Measurements from ENCODE around the gene PNMA8A. TPM values are rescaled to one million over a fixed set of nuclear protein-coding genes. Genes with fewer than 3 reads are reported as not detected.

PNMA8A gene, protein sequence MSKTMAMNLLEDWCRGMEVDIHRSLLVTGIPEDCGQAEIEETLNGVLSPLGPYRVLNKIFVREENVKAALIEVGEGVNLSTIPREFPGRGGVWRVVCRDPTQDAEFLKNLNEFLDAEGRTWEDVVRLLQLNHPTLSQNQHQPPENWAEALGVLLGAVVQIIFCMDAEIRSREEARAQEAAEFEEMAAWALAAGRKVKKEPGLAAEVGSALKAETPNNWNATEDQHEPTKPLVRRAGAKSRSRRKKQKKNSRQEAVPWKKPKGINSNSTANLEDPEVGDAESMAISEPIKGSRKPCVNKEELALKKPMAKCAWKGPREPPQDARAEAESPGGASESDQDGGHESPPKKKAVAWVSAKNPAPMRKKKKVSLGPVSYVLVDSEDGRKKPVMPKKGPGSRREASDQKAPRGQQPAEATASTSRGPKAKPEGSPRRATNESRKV
- total RNA-seq (2021; fragmentation: NEBNext Ultra II Directional; extraction: Animal tissue kit (Norgen Biotek cat#: 25700)) (21.6 and 22.8 TPM in 2 replicates), polyA plus RNA-seq (2011; rRNA removed) (9.2 and 10.0 TPM in 2 replicates), polyA minus RNA-seq (2011; rRNA and poly(A)+ RNA removed) (12.3 and 19.4 TPM in 2 replicates)
- polyA plus RNA-seq (2011; cell fraction: cytosol; rRNA removed): 17.7 TPM
- polyA plus RNA-seq (2011; cell fraction: nucleus; rRNA removed): 10.5 TPM
- 18.2 to 23.5 TPM (median 22.2 TPM) in 4 replicates for polyA plus RNA-seq (2012, experiment 1 of 2)
- 5.2 TPM for polyA plus RNA-seq (2012, experiment 2 of 2)
- 13.0 TPM for polyA plus RNA-seq (2013, experiment 1 of 2)
- polyA plus RNA-seq (2013, experiment 2 of 2): 14.5 TPM
- polyA minus RNA-seq (2011; cell fraction: cytosol; rRNA and poly(A)+ RNA removed): 8.4 TPM
- 7.3 TPM for polyA minus RNA-seq (2011; cell fraction: nucleus; rRNA and poly(A)+ RNA removed)
- long read RNA-seq, experiment 1, partial matches to known transcripts: 8 of 21 reads
- long read RNA-seq, experiment 1, other reads (novel, unspliced or antisense): 12 of 21 reads
- long read RNA-seq, experiment 2, transcript PNMA8A-201 (3 exons, 3,689 nt): major isoform, 6 of 8 reads
- long read RNA-seq, experiment 2, partial matches to known transcripts: 2 of 8 reads
- long read RNA-seq, experiment 2, other reads (novel, unspliced or antisense): 0 of 8 reads

DNA sequence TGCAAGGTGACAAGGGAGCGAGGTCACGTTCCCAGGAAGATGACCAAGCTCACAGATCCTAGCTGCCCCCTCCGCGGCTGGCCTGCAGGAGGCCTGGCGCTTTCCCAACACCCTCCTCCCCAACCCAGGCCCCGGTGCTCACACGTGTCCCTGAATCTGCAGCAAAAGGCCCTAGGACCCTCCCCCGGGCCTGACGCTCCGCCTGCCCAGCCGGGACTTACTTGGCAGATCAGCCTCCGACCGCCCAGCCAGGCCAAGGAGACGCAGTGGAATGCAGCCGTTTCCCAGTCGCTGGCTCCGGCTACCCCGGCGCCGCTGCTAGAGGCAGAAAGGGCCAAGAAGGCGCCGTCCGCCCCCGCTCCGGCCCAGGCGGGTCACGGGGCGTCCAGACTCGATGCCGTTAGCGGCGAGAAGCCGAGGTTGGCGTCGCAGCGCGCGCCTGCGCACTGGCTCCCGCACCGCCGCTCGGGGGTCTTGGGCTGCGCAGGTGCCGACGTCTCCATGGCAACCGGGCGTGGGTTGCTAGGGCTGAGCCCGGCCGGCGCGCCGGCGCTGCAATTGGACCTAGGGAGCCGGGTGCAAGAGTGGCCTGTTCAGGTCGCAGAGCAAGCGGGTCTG, at the start of gene PNMA8A:
Gene PNMA8A (minus strand): TSS at position 448 of the 618 bp plus-strand sequence. CDS start 528 bp downstream, outside the sequence.
- Histone ChIP-seq H3K4me1 (replicated peaks in 1 of 4; ENCODE audit: control insufficient read depth in 3 of 4, insufficient read depth in 4 of 4, low read length in 3 of 4) (peaks cover 0 to 7% (median 3%) of the 10 kb centered on the region in 4 experiments; a peak in 4 of 7 replicates), H2AFZ (ENCODE audit: low read length) (peak within 1 kb of the TSS; percentile 71), H3K9ac (replicated peaks in 1 of 4; ENCODE audit: extremely low read depth in 1 of 4, low read depth in 3 of 4, low read length in 3 of 4) (peak within 1 kb of the TSS; percentile 50 to 75 (median 68); a peak in 6 of 7 replicates), H2BK20ac (ENCODE audit: low read length) (no peak within 1 kb of the TSS), H2BK5ac (ENCODE audit: low read depth, low read length) (0 out of 2 replicates have a peak within 1 kb of the TSS, but pooled peaks have one; percentile 49), H4K91ac (replicated peaks; ENCODE audit: insufficient read length, low read length) (peak within 1 kb of the TSS; percentile 15), H4K8ac (ENCODE audit: extremely low read depth, insufficient read depth, low read length) (peak within 1 kb of the TSS; percentile 71), H2BK15ac (ENCODE audit: low read length) (no peak within 1 kb of the TSS), H3K9me3 (ENCODE audit: insufficient read depth in 2 of 2, low read depth in 1 of 2, low read length in 1 of 2) (no peaks in the 10 kb centered on the region), H3K4ac (replicated peaks; ENCODE audit: insufficient read length, low read depth, low read length) (no peak within 1 kb of the TSS), H3K27ac (ENCODE audit: low read depth, low read length) (no peak within 1 kb of the TSS), H2BK120ac (replicated peaks; ENCODE audit: low read depth, low read length) (no peak within 1 kb of the TSS), H3K36me3 (ENCODE audit: control insufficient read depth in 2 of 4, insufficient read depth in 4 of 4, low read length in 3 of 4) (peaks cover 0 to 19% (median 11%) of the 10 kb centered on the region in 4 experiments; a peak in 6 of 8 replicates), H3K4me3 (ENCODE audit: extremely low read depth in 1 of 4, insufficient read depth in 2 of 4, low read depth in 3 of 4, low read length in 4 of 4) (peak within 1 kb of the TSS; percentile 60 to 77 (median 72)), H2AK5ac (ENCODE audit: low read depth, low read length) (peak within 1 kb of the TSS; percentile 53; the same call in 1 of the 2 replicates), H2BK12ac (ENCODE audit: low read depth, low read length) (0 out of 2 replicates have a peak within 1 kb of the TSS, but pooled peaks have one; percentile 60), H3K14ac (ENCODE audit: insufficient read length) (no peak within 1 kb of the TSS), H3K79me1 (ENCODE audit: low read depth, low read length) (no peaks in the 10 kb centered on the region; the same call in 1 of the 2 replicates), H3K23me2 (ENCODE audit: low read depth, low read length) (peaks cover 9% of the 10 kb centered on the region), H4K20me1 (replicated peaks in 1 of 2; ENCODE audit: control insufficient read depth in 1 of 2, insufficient read depth in 2 of 2, low read length in 2 of 2) (no peaks in the 10 kb centered on the region), H3K18ac (ENCODE audit: extremely low read depth, low read length) (peak within 1 kb of the TSS; percentile 48; the same call in 1 of the 2 replicates), H3K56ac (replicated peaks; ENCODE audit: insufficient read length, low read depth, low read length) (no peak within 1 kb of the TSS), H4K5ac (ENCODE audit: insufficient read length, low read depth, low read length) (no peak within 1 kb of the TSS), H3K23ac (ENCODE audit: insufficient read length) (no peak within 1 kb of the TSS), H3K79me2 (ENCODE audit: control insufficient read depth in 1 of 2, insufficient read depth in 2 of 2, low read length in 2 of 2) (peaks cover 0 to 9% of the 10 kb centered on the region in 2 experiments; a peak in 1 of 4 replicates), H3K27me3 (replicated peaks in 1 of 4; ENCODE audit: control insufficient read depth in 3 of 4, extremely low read depth in 1 of 4, insufficient read depth in 3 of 4, low read length in 3 of 4) (peaks cover 0 to 7% (median 0%) of the 10 kb centered on the region in 4 experiments; a peak in 3 of 7 replicates), H3K4me2 (ENCODE audit: insufficient read depth in 1 of 2, low read depth in 2 of 2, low read length in 2 of 2) (peak within 1 kb of the TSS; percentile 83 to 90)
- DNase-seq (ENCODE audit: low read depth in 1 of 2, low spot score in 2 of 2): peak; percentile 74 to 94
- FAIRE-seq: no peak
- ChIA-PET POLR2A (ENCODE audit: partially characterized antibody) (interaction anchor here (0.7 to 1.0 kb wide), 3 partner anchors 9 to 132 kb away, joined by 3 to 5 read pairs (median 3); no protein-coding TSS in a partner anchor), CTCF (ENCODE audit: partially characterized antibody) (interaction anchor here (0.5 to 3.0 kb wide), 7 partner anchors 11 to 99 kb away, joined by 3 to 8 read pairs (median 4); no protein-coding TSS in a partner anchor)
- 3% methylated on average over 50 of the region's 57 CpGs; no CpG with 5 or more reads in 1 of the 2 experiments for WGBS, 2 experiments (ENCODE audit: extremely low coverage in 1 of 2, insufficient coverage in 1 of 2, insufficient read length in 1 of 2, insufficient replicate concordance in 2 of 2, low coverage in 1 of 2, low lambda C conversion rate in 2 of 2, missing lambda C conversion rate in 1 of 2)
- TF ChIP-seq CBX8 (IDR thresholded peaks at IDR 0.05; ENCODE audit: borderline replicate concordance, low read depth, low read length) (no peak), SIN3A (conservative IDR thresholded peaks at IDR 0.05 in 1 of 2, IDR thresholded peaks at IDR 0.05 in 1 of 2; ENCODE audit: low read depth in 1 of 2, low read length in 2 of 2) (no peak; a peak in 2 of 4 replicates), EGR1 (IDR thresholded peaks at IDR 0.05; ENCODE audit: borderline replicate concordance, low read depth, low read length) (peak; percentile 93), HDAC6 (IDR thresholded peaks at IDR 0.05; ENCODE audit: low read depth, low read length) (no peak)

All from H1 (cell line).